Measurements from ENCODE around the gene TFB1M. TPM values are rescaled to one million over a fixed set of nuclear protein-coding genes. Genes with fewer than 3 reads are reported as not detected.

Gene TFB1M
- total and polyA plus RNA-seq, 2 experiments from 2014 or later, result 10.3 to 11.2 TPM

DNA sequence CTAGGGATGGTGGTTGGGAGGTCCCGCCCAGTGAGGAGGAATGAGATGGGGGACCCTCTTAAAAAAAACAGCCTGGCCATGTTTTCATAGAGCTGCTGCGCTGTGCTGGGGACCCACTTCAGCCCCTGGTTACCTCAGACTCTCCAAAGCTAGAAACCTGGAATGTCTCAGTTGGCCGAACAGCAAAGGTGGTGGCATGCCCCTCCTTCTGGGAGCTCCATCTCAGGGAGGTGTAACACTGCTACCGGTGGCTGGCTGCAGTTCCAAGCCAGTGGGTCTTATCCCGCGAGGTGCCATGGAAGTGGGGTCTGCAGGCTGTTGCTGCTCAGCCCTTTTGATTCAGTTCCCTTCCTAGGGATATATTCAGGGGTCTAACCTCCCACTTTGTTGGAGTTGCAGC is 35.7 kb upstream of the TFB1M start:
- H4K20me1 ChIP-seq (ENCODE audit: insufficient read depth, poor library complexity, severe bottlenecking), result no peaks in the 10 kb centered on the region
- DNase-seq (ENCODE audit: low spot score), result no peak
- H2AFZ ChIP-seq, result no peak overlapping the region
- TF ChIP-seq EZH2phosphoT487 (IDR thresholded peaks at IDR 0.05; ENCODE audit: low read depth, severe bottlenecking, unreplicated experiment), result no peak
- TF ChIP-seq, protein P1, sequence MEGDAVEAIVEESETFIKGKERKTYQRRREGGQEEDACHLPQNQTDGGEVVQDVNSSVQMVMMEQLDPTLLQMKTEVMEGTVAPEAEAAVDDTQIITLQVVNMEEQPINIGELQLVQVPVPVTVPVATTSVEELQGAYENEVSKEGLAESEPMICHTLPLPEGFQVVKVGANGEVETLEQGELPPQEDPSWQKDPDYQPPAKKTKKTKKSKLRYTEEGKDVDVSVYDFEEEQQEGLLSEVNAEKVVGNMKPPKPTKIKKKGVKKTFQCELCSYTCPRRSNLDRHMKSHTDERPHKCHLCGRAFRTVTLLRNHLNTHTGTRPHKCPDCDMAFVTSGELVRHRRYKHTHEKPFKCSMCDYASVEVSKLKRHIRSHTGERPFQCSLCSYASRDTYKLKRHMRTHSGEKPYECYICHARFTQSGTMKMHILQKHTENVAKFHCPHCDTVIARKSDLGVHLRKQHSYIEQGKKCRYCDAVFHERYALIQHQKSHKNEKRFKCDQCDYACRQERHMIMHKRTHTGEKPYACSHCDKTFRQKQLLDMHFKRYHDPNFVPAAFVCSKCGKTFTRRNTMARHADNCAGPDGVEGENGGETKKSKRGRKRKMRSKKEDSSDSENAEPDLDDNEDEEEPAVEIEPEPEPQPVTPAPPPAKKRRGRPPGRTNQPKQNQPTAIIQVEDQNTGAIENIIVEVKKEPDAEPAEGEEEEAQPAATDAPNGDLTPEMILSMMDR (IDR thresholded peaks at IDR 0.05; ENCODE audit: poor library complexity), result no peak
- no peak for TF ChIP-seq EZH2 (IDR thresholded peaks at IDR 0.05; ENCODE audit: borderline replicate concordance)
- no peaks in the 10 kb centered on the region for H3K4me1 ChIP-seq (ENCODE audit: insufficient read depth)
- no peak overlapping the region for H3K27ac ChIP-seq
- 95% methylated on average over 6 of the region's 6 CpGs for whole genome bisulfite sequencing (ENCODE audit: low lambda C conversion rate, missing lambda C conversion rate)
- H3K9me3 ChIP-seq (ENCODE audit: low read depth), result no peaks in the 10 kb centered on the region
- H3K79me2 ChIP-seq, result no peaks in the 10 kb centered on the region
- H3K9me2 ChIP-seq (replicated peaks; ENCODE audit: insufficient read depth), result no peaks in the 10 kb centered on the region
- H3K4me2 ChIP-seq, result no peak overlapping the region
- H3K4me3 ChIP-seq, result no peak overlapping the region
- no peaks in the 10 kb centered on the region for H3K36me3 ChIP-seq (replicated peaks; ENCODE audit: insufficient read depth, low read depth)
- H3K27me3 ChIP-seq, result no peaks in the 10 kb centered on the region

GRCh38 chr6:155349129-155349528 is 34.8 kb upstream of the TFB1M start:
- no peaks in the 10 kb centered on the region for H3K9me2 ChIP-seq (replicated peaks; ENCODE audit: insufficient read depth)
- no peaks in the 10 kb centered on the region for H4K20me1 ChIP-seq (ENCODE audit: insufficient read depth, poor library complexity, severe bottlenecking)
- H3K27ac ChIP-seq, result no peak overlapping the region
- no peaks in the 10 kb centered on the region for H3K9me3 ChIP-seq (ENCODE audit: low read depth)
- TF ChIP-seq EZH2 (IDR thresholded peaks at IDR 0.05; ENCODE audit: borderline replicate concordance) (no peak), EZH2phosphoT487 (IDR thresholded peaks at IDR 0.05; ENCODE audit: low read depth, severe bottlenecking, unreplicated experiment) (no peak)
- TF ChIP-seq, protein P1 (IDR thresholded peaks at IDR 0.05; ENCODE audit: poor library complexity), result no peak
- H3K4me2 ChIP-seq, result no peak overlapping the region
- no peaks in the 10 kb centered on the region for H3K36me3 ChIP-seq (replicated peaks; ENCODE audit: insufficient read depth, low read depth)
- H3K4me1 ChIP-seq (ENCODE audit: insufficient read depth), result no peaks in the 10 kb centered on the region
- no peak overlapping the region for H3K4me3 ChIP-seq
- no peaks in the 10 kb centered on the region for H3K27me3 ChIP-seq
- 91% methylated on average over 2 of the region's 2 CpGs for WGBS (ENCODE audit: low lambda C conversion rate, missing lambda C conversion rate)
- no peaks in the 10 kb centered on the region for H3K79me2 ChIP-seq
- no peak overlapping the region for H2AFZ ChIP-seq
- no peak for DNase-seq (ENCODE audit: low spot score)

- Histone ChIP-seq H3K36me3 (replicated peaks; ENCODE audit: insufficient read depth, low read depth) (no peaks in the 10 kb centered on the region), H3K4me2 (no peak overlapping the region), H3K4me1 (ENCODE audit: insufficient read depth) (no peaks in the 10 kb centered on the region), H3K27ac (no peak overlapping the region), H3K9me2 (replicated peaks; ENCODE audit: insufficient read depth) (no peaks in the 10 kb centered on the region), H3K4me3 (no peak overlapping the region), H3K27me3 (no peaks in the 10 kb centered on the region), H2AFZ (no peak overlapping the region), H3K79me2 (no peaks in the 10 kb centered on the region), H3K9me3 (ENCODE audit: low read depth) (no peaks in the 10 kb centered on the region), H4K20me1 (ENCODE audit: insufficient read depth, poor library complexity, severe bottlenecking) (no peaks in the 10 kb centered on the region)
- DNase-seq (ENCODE audit: low spot score), result no peak
- 90% methylated on average over 1 of the region's 1 CpG for WGBS (ENCODE audit: low lambda C conversion rate, missing lambda C conversion rate)
- TF ChIP-seq, protein P1 (IDR thresholded peaks at IDR 0.05; ENCODE audit: poor library complexity), result no peak
- TF ChIP-seq EZH2 (IDR thresholded peaks at IDR 0.05; ENCODE audit: borderline replicate concordance), result no peak
- TF ChIP-seq EZH2phosphoT487 (IDR thresholded peaks at IDR 0.05; ENCODE audit: low read depth, severe bottlenecking, unreplicated experiment), result no peak
Observed at GRCh38 chr6:155347800-155348199, 33.5 kb upstream of the TFB1M start.

GRCh38 chr6:155346957-155347356 is 32.7 kb upstream of the TFB1M start:
- TF ChIP-seq, protein P1 (IDR thresholded peaks at IDR 0.05; ENCODE audit: poor library complexity), result no peak
- no peak for TF ChIP-seq EZH2phosphoT487 (IDR thresholded peaks at IDR 0.05; ENCODE audit: low read depth, severe bottlenecking, unreplicated experiment)
- TF ChIP-seq EZH2 (IDR thresholded peaks at IDR 0.05; ENCODE audit: borderline replicate concordance), result no peak

More at GRCh38 chr6:155346957-155347356, 32.7 kb upstream of the TFB1M start:
- no peaks in the 10 kb centered on the region for H3K4me1 ChIP-seq (ENCODE audit: insufficient read depth)
- H3K4me2 ChIP-seq, result no peak overlapping the region
- no peaks in the 10 kb centered on the region for H4K20me1 ChIP-seq (ENCODE audit: insufficient read depth, poor library complexity, severe bottlenecking)
- no peak overlapping the region for H2AFZ ChIP-seq
- no peaks in the 10 kb centered on the region for H3K36me3 ChIP-seq (replicated peaks; ENCODE audit: insufficient read depth, low read depth)
- H3K9me2 ChIP-seq (replicated peaks; ENCODE audit: insufficient read depth), result no peaks in the 10 kb centered on the region
- no peaks in the 10 kb centered on the region for H3K27me3 ChIP-seq
- H3K27ac ChIP-seq, result no peak overlapping the region
- no peak for DNase-seq (ENCODE audit: low spot score)
- H3K79me2 ChIP-seq, result no peaks in the 10 kb centered on the region
- H3K9me3 ChIP-seq (ENCODE audit: low read depth), result no peaks in the 10 kb centered on the region
- no peak overlapping the region for H3K4me3 ChIP-seq

Data from hepatocyte (in vitro differentiated cells).